ENCODE measurements around the gene CIPC. TPM values are rescaled to one million over a fixed set of nuclear protein-coding genes. Genes with fewer than 3 reads are reported as not detected.

Gene CIPC
- total RNA-seq, 1 experiment from 2014 or later: 66.3 TPM

GRCh38 chr14:77069551-77069950 lies 28.5 kb upstream of the CIPC start:
- ChIA-PET POLR2A (ENCODE audit: unreplicated experiment) (no interaction called here), CTCF (interaction anchor here (0.6 to 8.2 kb wide), 12 partner anchors 26 to 195 kb away, joined by 3 to 151 read pairs (median 5); no protein-coding TSS in a partner anchor)
- H3K9me3 ChIP-seq (ENCODE audit: insufficient read depth, low read depth): no peaks in the 10 kb centered on the region
- peaks cover 57% of the 10 kb centered on the region for H3K4me1 ChIP-seq (replicated peaks; ENCODE audit: insufficient read depth)
- no TSS peak for BruUV-seq (replicated peaks)
- no peak overlapping the region for H2AFZ ChIP-seq
- no peak overlapping the region for H3K27ac ChIP-seq
- H3K36me3 ChIP-seq (ENCODE audit: low read depth): no peaks in the 10 kb centered on the region
- no peaks in the 10 kb centered on the region for H3K79me2 ChIP-seq (ENCODE audit: low read depth)
- intact Hi-C loops (cut with micrococcal nuclease; ENCODE audit: unreplicated experiment): no loop called here
- H3K4me2 ChIP-seq: no peak overlapping the region
- H4K20me1 ChIP-seq (ENCODE audit: insufficient read depth): no peaks in the 10 kb centered on the region
- no peaks in the 10 kb centered on the region for H3K9me2 ChIP-seq (ENCODE audit: insufficient read depth)
- no peaks in the 10 kb centered on the region for H3K27me3 ChIP-seq (ENCODE audit: insufficient read depth, low read depth)
- DNase-seq: no peak
- H3K4me3 ChIP-seq: no peak overlapping the region
- TF ChIP-seq EZH2 (IDR thresholded peaks at IDR 0.05; ENCODE audit: low read depth): no peak
- TF ChIP-seq, protein P1, sequence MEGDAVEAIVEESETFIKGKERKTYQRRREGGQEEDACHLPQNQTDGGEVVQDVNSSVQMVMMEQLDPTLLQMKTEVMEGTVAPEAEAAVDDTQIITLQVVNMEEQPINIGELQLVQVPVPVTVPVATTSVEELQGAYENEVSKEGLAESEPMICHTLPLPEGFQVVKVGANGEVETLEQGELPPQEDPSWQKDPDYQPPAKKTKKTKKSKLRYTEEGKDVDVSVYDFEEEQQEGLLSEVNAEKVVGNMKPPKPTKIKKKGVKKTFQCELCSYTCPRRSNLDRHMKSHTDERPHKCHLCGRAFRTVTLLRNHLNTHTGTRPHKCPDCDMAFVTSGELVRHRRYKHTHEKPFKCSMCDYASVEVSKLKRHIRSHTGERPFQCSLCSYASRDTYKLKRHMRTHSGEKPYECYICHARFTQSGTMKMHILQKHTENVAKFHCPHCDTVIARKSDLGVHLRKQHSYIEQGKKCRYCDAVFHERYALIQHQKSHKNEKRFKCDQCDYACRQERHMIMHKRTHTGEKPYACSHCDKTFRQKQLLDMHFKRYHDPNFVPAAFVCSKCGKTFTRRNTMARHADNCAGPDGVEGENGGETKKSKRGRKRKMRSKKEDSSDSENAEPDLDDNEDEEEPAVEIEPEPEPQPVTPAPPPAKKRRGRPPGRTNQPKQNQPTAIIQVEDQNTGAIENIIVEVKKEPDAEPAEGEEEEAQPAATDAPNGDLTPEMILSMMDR (conservative IDR thresholded peaks at IDR 0.05): no peak
- H3F3A ChIP-seq (ENCODE audit: insufficient read depth, low read depth): peaks cover 30% of the 10 kb centered on the region

DNA sequence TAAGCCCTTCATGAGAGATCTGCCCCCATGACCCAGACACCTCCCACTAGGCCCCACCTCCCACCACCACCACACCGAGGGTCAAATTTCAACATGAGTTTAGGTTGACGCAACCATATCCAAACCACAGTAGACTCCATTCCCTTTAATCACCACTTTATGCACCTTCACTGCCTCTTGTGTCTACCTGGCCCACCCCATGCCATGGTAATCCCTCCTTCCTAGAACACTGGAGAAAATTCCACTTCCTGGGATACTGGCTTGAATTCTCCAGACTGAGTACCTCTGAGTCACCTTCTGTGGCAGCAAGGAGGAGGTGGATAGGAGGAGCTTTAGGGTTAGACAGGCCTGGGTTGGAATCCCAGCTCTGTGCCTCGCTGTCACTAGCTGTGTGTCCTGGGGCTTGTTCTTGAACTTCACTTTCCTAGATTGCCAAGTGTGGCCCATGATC lies 26.1 kb upstream of the CIPC start:
- peak; percentile 82 to 96 for DNase-seq
- intact Hi-C loops (cut with micrococcal nuclease; ENCODE audit: unreplicated experiment): loop anchor here (1.0 kb wide), 2 partner anchors 16 to 141 kb away; no protein-coding TSS in a partner anchor
- H2AFZ ChIP-seq: no peak overlapping the region
- H3K79me2 ChIP-seq (ENCODE audit: low read depth): no peaks in the 10 kb centered on the region
- ChIA-PET CTCF (interaction anchor here (0.5 to 8.2 kb wide), 15 partner anchors 9 to 208 kb away, joined by 3 to 151 read pairs (median 6); no protein-coding TSS in a partner anchor), POLR2A (ENCODE audit: unreplicated experiment) (interaction anchor here (0.6 to 0.7 kb wide), 5 partner anchors 12 to 184 kb away, joined by 3 to 7 read pairs (median 3); no protein-coding TSS in a partner anchor)
- H3K4me2 ChIP-seq: peak overlapping the region; percentile 37
- H3K27me3 ChIP-seq (ENCODE audit: insufficient read depth, low read depth): no peaks in the 10 kb centered on the region
- H3K36me3 ChIP-seq (ENCODE audit: low read depth): no peaks in the 10 kb centered on the region
- H3K9me3 ChIP-seq (ENCODE audit: insufficient read depth, low read depth): no peaks in the 10 kb centered on the region
- peaks cover 58% of the 10 kb centered on the region for H3K4me1 ChIP-seq (replicated peaks; ENCODE audit: insufficient read depth)
- no peaks in the 10 kb centered on the region for H3K9me2 ChIP-seq (ENCODE audit: insufficient read depth)
- H3K27ac ChIP-seq: peak overlapping the region; percentile 52
- peaks cover 23% of the 10 kb centered on the region for H3F3A ChIP-seq (ENCODE audit: insufficient read depth, low read depth)
- no peak for TF ChIP-seq EZH2 (IDR thresholded peaks at IDR 0.05; ENCODE audit: low read depth)
- TF ChIP-seq, protein P1 (conservative IDR thresholded peaks at IDR 0.05): no peak; the same call in 1 of the 2 replicates
- H3K4me3 ChIP-seq: no peak overlapping the region
- no TSS peak for BruUV-seq (replicated peaks)
- H4K20me1 ChIP-seq (ENCODE audit: insufficient read depth): no peaks in the 10 kb centered on the region

- CTCF ChIA-PET: interaction anchor here (0.6 kb wide), 2 partner anchors 15 to 163 kb away, joined by 5 to 8 read pairs; no protein-coding TSS in a partner anchor
- no TSS peak for BruUV-seq (replicated peaks)
- H3K27me3 ChIP-seq (ENCODE audit: insufficient read depth, low read depth): no peaks in the 10 kb centered on the region
These were observed 23.1 kb upstream of the CIPC start for GRCh38 chr14:77074969-77075368.

More at GRCh38 chr14:77074969-77075368, 23.1 kb upstream of the CIPC start:
- no peaks in the 10 kb centered on the region for H3K79me2 ChIP-seq (ENCODE audit: low read depth)
- TF ChIP-seq EZH2 (IDR thresholded peaks at IDR 0.05; ENCODE audit: low read depth): no peak
- TF ChIP-seq, protein P1 (conservative IDR thresholded peaks at IDR 0.05): no peak
- no peaks in the 10 kb centered on the region for H4K20me1 ChIP-seq (ENCODE audit: insufficient read depth)
- H3K9me2 ChIP-seq (ENCODE audit: insufficient read depth): no peaks in the 10 kb centered on the region
- intact Hi-C loops (cut with micrococcal nuclease; ENCODE audit: unreplicated experiment): no loop called here
- H3K4me2 ChIP-seq: no peak overlapping the region
- H3K36me3 ChIP-seq (ENCODE audit: low read depth): no peaks in the 10 kb centered on the region
- H3F3A ChIP-seq (ENCODE audit: insufficient read depth, low read depth): peaks cover 23% of the 10 kb centered on the region
- no peak overlapping the region for H3K27ac ChIP-seq
- DNase-seq: no peak
- H3K4me3 ChIP-seq: no peak overlapping the region
- no peaks in the 10 kb centered on the region for H3K9me3 ChIP-seq (ENCODE audit: insufficient read depth, low read depth)
- peaks cover 40% of the 10 kb centered on the region for H3K4me1 ChIP-seq (replicated peaks; ENCODE audit: insufficient read depth)
- no peak overlapping the region for H2AFZ ChIP-seq
- POLR2A ChIA-PET (ENCODE audit: unreplicated experiment): no interaction called here
